Measurements from ENCODE around the gene KCNK6. TPM values are rescaled to one million over a fixed set of nuclear protein-coding genes. Genes with fewer than 3 reads are reported as not detected.
A peak's percentile ranks its signal among the peaks of the same experiment; 100 is the strongest.
"Not testable (repeated sequence)": the region's sequence is repeated elsewhere in the genome, so short reads cannot be mapped to it uniquely, and the experiment has no call there.

Gene KCNK6
- total RNA-seq, 1 donor from 2014 or later, result 21.5 TPM

- DNase-seq (ENCODE audit: low spot score), result no peak
Measured at GRCh38 chr19:38323291-38323690, 3.6 kb downstream of the KCNK6 start.

- DNase-seq (ENCODE audit: low spot score), result no peak
Measured at GRCh38 chr19:38324431-38324830, 4.8 kb downstream of the KCNK6 start.

GRCh38 chr19:38326591-38326990, 6.9 kb downstream of the KCNK6 start:
- no peak for DNase-seq (ENCODE audit: low spot score)

- DNase-seq (ENCODE audit: low spot score), result no peak
Measured at GRCh38 chr19:38329651-38330050, 10.0 kb downstream of the KCNK6 start.

- DNase-seq (ENCODE audit: low spot score), result no peak
Measured at GRCh38 chr19:38331728-38332127, 12.1 kb downstream of the KCNK6 start.

GRCh38 chr19:38333245-38333644, 13.6 kb downstream of the KCNK6 start:
- DNase-seq (ENCODE audit: low spot score), result no peak

GRCh38 chr19:38335949-38336637, 16.4 kb downstream of the KCNK6 start:
- peak; percentile 97 for DNase-seq (ENCODE audit: low spot score)

- DNase-seq (ENCODE audit: low spot score), result peak; percentile 96
Measured at GRCh38 chr19:38336638-38337359, 17.2 kb downstream of the KCNK6 start.

- no peak for DNase-seq (ENCODE audit: low spot score)
Measured at GRCh38 chr19:38337360-38337653, 17.7 kb downstream of the KCNK6 start.

- DNase-seq (ENCODE audit: low spot score), result not testable (repeated sequence)
Measured at GRCh38 chr19:38339011-38339410, 19.4 kb downstream of the KCNK6 start.

GRCh38 chr19:38340927-38341326, 21.3 kb downstream of the KCNK6 start:
- no peak for DNase-seq (ENCODE audit: low spot score)

GRCh38 chr19:38346837-38347236, 27.2 kb downstream of the KCNK6 start:
- DNase-seq (ENCODE audit: low spot score), result no peak

- no peak for DNase-seq (ENCODE audit: low spot score)
Measured at GRCh38 chr19:38350883-38351282, 31.2 kb downstream of the KCNK6 start.

GRCh38 chr19:38351865-38352395, 32.3 kb downstream of the KCNK6 start:
- no peak for DNase-seq (ENCODE audit: low spot score)

- DNase-seq (ENCODE audit: low spot score), result no peak
Measured at GRCh38 chr19:38352611-38353010, 33.0 kb downstream of the KCNK6 start.

- no peak for DNase-seq (ENCODE audit: low spot score)
Measured at GRCh38 chr19:38355728-38356725, 36.4 kb downstream of the KCNK6 start.

- no peak for DNase-seq (ENCODE audit: low spot score)
Measured at GRCh38 chr19:38358071-38358470, 38.4 kb downstream of the KCNK6 start.

- DNase-seq (ENCODE audit: low spot score), result no peak
Measured at GRCh38 chr19:38359242-38360021, 39.8 kb downstream of the KCNK6 start.

GRCh38 chr19:38360351-38360750, 40.7 kb downstream of the KCNK6 start:
- DNase-seq (ENCODE audit: low spot score), result no peak

GRCh38 chr19:38360839-38361631, 41.4 kb downstream of the KCNK6 start:
- no peak for DNase-seq (ENCODE audit: low spot score)
